Measurements from ENCODE around the gene ANKRD2. TPM values are rescaled to one million over a fixed set of nuclear protein-coding genes. Genes with fewer than 3 reads are reported as not detected.

The ANKRD2 gene
- total and polyA plus RNA-seq, 7 donors: 254 to 5,473 (median 2,026) TPM

DNA sequence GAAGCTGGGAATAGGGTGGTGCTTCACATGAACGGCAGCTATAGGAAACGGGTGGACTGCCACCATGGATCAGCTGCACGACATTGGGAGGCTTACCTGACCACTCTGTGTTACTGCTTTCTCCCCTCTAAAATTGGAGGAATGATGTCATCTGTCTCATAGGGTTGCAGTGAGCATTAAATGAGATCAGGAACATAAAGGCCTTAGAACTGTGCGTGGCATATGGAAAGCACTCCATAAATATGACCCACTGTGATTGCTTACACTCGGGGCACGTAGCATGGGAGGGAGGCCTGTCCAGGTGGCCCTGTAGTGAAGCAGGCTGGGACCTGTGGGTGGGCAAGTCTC is 26.7 kb downstream of the ANKRD2 start:
- Histone ChIP-seq H3K27me3 (ENCODE audit: insufficient read depth in 3 of 3, low read length in 2 of 3) (no peaks in the 10 kb centered on the region), H3K36me3 (ENCODE audit: insufficient read depth in 1 of 2, low read depth in 1 of 2) (no peaks in the 10 kb centered on the region), H3K9me3 (no peaks in the 10 kb centered on the region), H3K4me1 (peaks cover 80% of the 10 kb centered on the region), H3K27ac (peak overlapping the region; percentile 80), H3K4me3 (no peak overlapping the region)
- TF ChIP-seq, protein P1, sequence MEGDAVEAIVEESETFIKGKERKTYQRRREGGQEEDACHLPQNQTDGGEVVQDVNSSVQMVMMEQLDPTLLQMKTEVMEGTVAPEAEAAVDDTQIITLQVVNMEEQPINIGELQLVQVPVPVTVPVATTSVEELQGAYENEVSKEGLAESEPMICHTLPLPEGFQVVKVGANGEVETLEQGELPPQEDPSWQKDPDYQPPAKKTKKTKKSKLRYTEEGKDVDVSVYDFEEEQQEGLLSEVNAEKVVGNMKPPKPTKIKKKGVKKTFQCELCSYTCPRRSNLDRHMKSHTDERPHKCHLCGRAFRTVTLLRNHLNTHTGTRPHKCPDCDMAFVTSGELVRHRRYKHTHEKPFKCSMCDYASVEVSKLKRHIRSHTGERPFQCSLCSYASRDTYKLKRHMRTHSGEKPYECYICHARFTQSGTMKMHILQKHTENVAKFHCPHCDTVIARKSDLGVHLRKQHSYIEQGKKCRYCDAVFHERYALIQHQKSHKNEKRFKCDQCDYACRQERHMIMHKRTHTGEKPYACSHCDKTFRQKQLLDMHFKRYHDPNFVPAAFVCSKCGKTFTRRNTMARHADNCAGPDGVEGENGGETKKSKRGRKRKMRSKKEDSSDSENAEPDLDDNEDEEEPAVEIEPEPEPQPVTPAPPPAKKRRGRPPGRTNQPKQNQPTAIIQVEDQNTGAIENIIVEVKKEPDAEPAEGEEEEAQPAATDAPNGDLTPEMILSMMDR (IDR thresholded peaks at IDR 0.05): no peak
- 77 to 87% (median 80%) methylated on average over 6 of the region's 6 CpGs for WGBS, 3 donors
- intact Hi-C loops (cut with DNase I): no loop called here
- no peak for ATAC-seq
- DNase-seq: no peak

DNA sequence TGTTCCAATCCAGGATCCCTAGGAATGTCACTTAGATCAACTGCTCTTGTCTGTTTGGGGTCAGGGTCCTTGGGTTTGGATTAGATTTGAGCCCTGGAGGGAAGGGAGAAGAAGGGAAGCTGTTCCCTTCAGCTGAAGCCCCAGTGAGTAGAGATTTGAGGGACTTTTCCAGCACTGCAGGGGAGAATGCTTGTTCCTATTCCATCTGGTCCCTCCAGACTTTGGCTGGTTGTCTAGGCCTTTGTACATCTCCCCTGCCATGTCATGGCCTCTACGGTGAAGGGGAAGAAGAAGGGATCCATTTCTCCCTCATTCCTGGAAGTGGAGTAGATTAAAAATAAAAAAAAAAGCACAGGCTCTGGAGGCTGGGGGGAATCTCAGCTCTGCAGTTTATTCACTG is 28.0 kb downstream of the ANKRD2 start:
- Histone ChIP-seq H3K27ac (peak overlapping the region; percentile 80), H3K27me3 (ENCODE audit: insufficient read depth in 3 of 3, low read length in 2 of 3) (no peaks in the 10 kb centered on the region), H3K4me3 (peak overlapping the region; percentile 47), H3K9me3 (no peaks in the 10 kb centered on the region), H3K36me3 (ENCODE audit: insufficient read depth in 1 of 2, low read depth in 1 of 2) (no peaks in the 10 kb centered on the region), H3K4me1 (peaks cover 74% of the 10 kb centered on the region)
- DNase-seq (no peak), ATAC-seq (no peak)
- 40 to 100% (median 53%) methylated on average over 1 of the region's 1 CpG for WGBS, 3 donors
- TF ChIP-seq, protein P1 (IDR thresholded peaks at IDR 0.05): no peak
- intact Hi-C loops (cut with DNase I): no loop called here

DNA sequence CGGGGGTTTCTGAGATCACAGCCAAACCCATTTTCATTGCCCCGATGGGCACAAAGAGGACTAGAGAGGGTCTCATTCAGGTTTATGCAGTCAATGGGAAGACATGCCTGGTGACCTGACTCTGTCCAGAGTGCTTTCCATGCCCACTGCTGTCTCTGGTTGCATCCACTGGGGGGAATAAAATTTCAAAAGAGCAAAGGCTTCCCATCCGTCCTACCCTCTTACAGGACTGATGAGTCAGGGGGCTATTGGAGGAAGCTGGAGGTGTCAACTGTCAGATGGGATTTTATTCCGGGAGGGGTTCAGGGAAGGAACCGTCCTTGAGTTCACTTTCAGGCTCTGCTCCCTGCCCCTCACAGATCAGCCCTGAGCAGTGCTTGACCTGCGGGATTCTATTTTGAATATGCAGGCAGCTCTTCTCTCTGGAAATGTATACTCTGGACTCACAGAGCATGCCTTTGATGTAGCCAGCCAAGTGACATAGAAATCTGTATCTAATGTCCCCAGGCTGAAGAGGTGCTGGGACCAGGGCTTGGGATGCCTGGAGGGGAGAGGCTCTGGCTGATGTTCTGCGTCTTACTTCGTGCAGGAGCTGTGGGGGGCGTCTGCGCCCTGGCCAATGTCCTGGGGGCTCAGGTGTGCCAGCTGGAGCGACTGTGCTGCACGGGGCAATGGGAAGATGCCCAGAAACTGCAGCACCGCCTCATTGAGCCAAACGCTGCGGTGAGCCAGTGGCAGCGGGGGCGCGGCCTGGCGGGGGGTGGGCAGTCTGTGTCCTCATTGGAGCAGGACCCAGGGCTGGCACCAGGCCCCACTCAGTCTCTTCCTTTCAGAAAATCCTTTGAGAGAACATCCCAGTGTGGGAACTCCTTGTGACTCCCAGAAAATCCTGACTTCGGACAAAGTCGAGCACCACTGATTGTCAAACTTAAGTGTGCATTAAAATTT is 29.0 kb downstream of the ANKRD2 start:
- peaks cover 65% of the 10 kb centered on the region for H3K4me1 ChIP-seq

DNA sequence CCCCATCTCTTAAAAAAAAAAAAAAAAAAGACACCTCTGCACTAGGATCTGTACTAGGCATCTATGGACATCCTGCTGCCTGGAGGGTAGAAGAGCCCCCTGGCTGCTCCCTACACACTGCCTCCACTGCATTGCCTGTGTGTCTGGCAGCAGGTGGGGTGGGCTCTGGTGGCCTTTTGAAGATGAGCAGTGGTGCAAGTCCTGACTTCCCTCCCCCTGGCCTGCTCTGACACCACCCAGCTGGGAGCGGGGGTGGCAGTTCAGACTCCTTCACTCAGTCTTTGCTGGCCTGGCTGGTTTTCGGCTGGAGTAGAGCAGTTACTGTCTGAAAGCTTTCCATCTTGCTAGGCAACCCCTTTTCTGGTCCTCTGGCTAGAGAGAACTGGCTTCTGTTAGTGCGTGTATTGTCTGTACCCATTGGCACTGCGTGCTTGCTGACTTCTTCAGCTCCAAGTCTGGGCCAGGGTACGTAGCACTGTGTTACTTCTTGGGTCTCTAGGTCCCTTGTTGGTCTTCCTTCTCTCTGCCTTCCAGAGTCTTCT is 34.6 kb downstream of the ANKRD2 start:
- Histone ChIP-seq H3K27ac (no peak overlapping the region), H3K27me3 (ENCODE audit: insufficient read depth in 3 of 3, low read length in 2 of 3) (no peaks in the 10 kb centered on the region), H3K36me3 (ENCODE audit: insufficient read depth in 1 of 2, low read depth in 1 of 2) (no peaks in the 10 kb centered on the region), H3K9me3 (no peaks in the 10 kb centered on the region), H3K4me1 (peaks cover 46% of the 10 kb centered on the region), H3K4me3 (no peak overlapping the region)
- intact Hi-C loops (cut with DNase I): loop anchor here in 1 of 2 donors (5.0 kb wide), 1 partner anchor 35 kb away; the partner anchor contains the start of gene ANKRD2
- WGBS, 3 donors: 88 to 96% (median 93%) methylated on average over 5 of the region's 5 CpGs
- TF ChIP-seq, protein P1 (IDR thresholded peaks at IDR 0.05): no peak
- DNase-seq (no peak), ATAC-seq (no peak)

More for the DNA sequence above, 29.0 kb downstream of the ANKRD2 start:
- H3K36me3 ChIP-seq (ENCODE audit: insufficient read depth in 1 of 2, low read depth in 1 of 2): no peaks in the 10 kb centered on the region
- peak; percentile 79 to 93 for DNase-seq
- 27 to 44% (median 32%) methylated on average over 21 of the region's 21 CpGs for WGBS, 3 donors
- ATAC-seq: peak; percentile 77 to 88 (median 84)
- peak overlapping the region; percentile 47 for H3K4me3 ChIP-seq
- peak overlapping the region; percentile 80 for H3K27ac ChIP-seq
- intact Hi-C loops (cut with DNase I): no loop called here
- H3K9me3 ChIP-seq: no peaks in the 10 kb centered on the region
- TF ChIP-seq, protein P1 (IDR thresholded peaks at IDR 0.05): peak; percentile 7
- H3K27me3 ChIP-seq (ENCODE audit: insufficient read depth in 3 of 3, low read length in 2 of 3): no peaks in the 10 kb centered on the region
